ENCODE measurements around the gene ASAP2.
"Not testable (repeated sequence)": the region's sequence is repeated elsewhere in the genome, so short reads cannot be mapped to it uniquely, and the experiment has no call there.

ASAP2 gene

DNA sequence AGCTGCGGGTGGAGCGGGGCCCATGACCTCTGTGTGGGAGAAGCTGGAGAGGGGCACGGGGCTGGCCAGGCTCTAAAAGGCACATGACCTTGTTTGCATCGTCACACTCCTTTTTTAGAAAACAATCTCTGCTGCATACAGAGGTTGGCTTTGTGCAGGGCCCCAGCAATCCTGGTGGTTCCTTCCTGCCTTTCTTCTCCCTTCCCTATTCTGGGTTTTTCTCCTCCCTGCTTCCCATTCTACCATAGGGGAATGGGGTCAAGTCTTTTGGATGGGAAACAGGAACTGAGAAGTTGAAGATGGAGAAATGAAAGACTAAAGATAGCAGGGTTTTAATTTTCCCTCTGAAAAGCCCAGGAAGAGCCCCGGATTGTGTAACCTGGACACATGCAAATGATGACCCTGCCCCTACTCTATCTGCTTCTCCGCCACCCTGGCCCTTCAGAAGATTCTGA, 53.9 kb downstream of the ASAP2 start:
- H3K4me3 Mint-ChIP-seq: no peak overlapping the region
- no peaks in the 10 kb centered on the region for H3K36me3 Mint-ChIP-seq
- H3K4me1 Mint-ChIP-seq (ENCODE audit: low read depth): peaks cover 4% of the 10 kb centered on the region
- no peaks in the 10 kb centered on the region for H3K9me3 Mint-ChIP-seq (ENCODE audit: low read depth)
- no peaks in the 10 kb centered on the region for H3K27me3 Mint-ChIP-seq
- H3K27ac Mint-ChIP-seq: no peak overlapping the region

DNA sequence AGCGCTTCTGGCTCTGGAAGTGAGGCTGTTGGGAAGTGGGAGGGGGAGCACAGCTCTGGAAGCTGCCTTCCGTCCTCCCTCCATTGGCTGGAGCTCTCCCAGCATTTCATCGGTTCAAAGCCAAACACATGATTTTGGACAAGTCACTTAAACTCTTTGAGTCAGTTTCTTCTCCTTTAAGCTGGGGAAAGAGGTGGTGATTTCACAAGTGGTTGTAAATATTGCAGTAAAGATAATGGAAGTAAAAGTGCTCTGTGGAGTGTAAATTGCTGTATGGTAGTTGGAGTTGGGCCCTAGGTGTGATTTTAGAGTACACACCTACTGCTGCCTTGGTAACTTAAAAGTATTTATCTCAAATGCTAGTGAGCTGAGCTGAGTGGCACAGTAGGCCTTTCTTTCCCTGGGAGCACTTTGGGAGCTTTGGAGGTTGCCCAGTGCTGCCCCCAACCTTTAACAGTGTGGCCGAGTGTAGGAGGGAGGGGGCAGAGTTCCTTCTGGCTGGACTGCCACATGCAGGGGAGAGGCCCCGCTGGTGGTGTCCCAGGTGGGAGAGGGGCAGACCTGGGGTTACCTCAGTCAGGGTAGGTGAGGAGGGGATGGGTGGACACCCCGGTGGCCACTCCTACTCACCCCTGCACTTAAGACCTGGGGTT, 54.7 kb downstream of the ASAP2 start:
- Mint-ChIP-seq H3K27me3 (no peaks in the 10 kb centered on the region), H3K4me1 (ENCODE audit: low read depth) (peaks cover 4% of the 10 kb centered on the region), H3K27ac (no peak overlapping the region), H3K9me3 (ENCODE audit: low read depth) (no peaks in the 10 kb centered on the region), H3K36me3 (no peaks in the 10 kb centered on the region), H3K4me3 (no peak overlapping the region)

DNA sequence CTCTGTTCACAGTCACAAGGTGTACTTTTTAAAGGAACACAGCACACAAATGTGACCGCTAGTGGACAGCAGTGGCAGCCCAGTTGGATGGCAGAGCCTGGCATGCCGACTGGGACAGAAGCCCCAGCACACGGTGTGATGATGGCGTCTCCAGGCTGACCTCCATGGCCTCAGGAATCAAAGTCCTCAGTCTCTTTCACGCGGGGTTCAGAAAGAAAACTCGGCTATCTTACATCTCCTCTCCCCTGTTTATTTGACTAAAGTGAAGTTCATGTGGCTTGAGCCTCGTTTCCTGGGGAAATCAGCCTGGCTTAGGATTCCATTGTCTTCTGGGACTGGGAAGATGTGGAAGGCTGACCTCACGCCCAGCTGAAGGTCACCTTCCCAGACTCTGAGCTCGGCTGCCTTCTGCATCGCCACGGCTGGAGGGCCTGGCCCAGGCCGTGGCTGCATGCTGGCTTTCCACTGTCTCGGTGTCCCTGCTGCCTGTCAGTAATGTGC, 56.1 kb downstream of the ASAP2 start:
- no peaks in the 10 kb centered on the region for H3K36me3 Mint-ChIP-seq
- no peaks in the 10 kb centered on the region for H3K9me3 Mint-ChIP-seq (ENCODE audit: low read depth)
- peaks cover 4% of the 10 kb centered on the region for H3K4me1 Mint-ChIP-seq (ENCODE audit: low read depth)
- H3K27ac Mint-ChIP-seq: no peak overlapping the region
- H3K27me3 Mint-ChIP-seq: no peaks in the 10 kb centered on the region
- H3K4me3 Mint-ChIP-seq: no peak overlapping the region

DNA sequence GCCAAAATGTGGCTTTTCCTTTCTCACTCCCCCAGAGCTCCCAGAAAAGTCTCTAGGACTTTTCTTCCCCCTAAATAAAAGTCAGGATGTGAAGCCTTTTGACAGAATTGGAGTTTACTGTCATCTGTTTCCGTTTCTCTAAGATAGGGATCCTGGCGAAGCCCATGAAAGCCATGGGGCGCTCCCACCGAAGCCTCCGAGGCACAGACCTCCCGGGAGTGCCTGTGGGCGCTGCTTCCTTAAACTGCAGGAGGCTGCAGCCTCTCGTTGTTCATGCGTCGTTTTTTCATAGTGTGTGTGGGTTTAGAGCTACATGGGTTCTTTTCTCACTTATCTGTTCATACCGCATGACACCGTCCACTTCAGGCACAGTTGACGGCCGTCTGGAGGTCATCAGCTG, 56.8 kb downstream of the ASAP2 start:
- Mint-ChIP-seq H3K4me3 (no peak overlapping the region), H3K4me1 (ENCODE audit: low read depth) (peaks cover 4% of the 10 kb centered on the region), H3K9me3 (ENCODE audit: low read depth) (no peaks in the 10 kb centered on the region), H3K36me3 (no peaks in the 10 kb centered on the region), H3K27me3 (no peaks in the 10 kb centered on the region), H3K27ac (no peak overlapping the region)

DNA sequence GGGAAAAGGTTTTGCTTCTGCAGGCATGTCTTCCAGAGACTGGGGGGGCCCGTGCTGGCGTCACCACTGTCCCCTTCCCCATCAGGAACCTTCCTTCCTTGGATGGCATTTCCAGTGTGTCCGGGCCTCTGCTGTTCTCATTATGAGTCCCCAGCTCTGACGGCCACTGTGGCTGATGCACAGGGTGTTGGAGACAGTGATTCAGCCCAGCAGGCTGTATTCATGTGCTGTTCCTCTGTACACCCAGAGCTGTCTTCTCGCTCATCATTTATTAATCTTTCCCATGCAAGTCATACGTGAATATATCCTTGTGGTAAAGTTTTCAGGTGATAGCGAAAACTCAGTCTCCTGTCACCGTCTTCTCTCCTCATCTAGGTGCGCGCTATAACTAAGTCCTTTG, 57.7 kb downstream of the ASAP2 start:
- no peaks in the 10 kb centered on the region for H3K27me3 Mint-ChIP-seq
- H3K27ac Mint-ChIP-seq: no peak overlapping the region
- peaks cover 4% of the 10 kb centered on the region for H3K4me1 Mint-ChIP-seq (ENCODE audit: low read depth)
- H3K4me3 Mint-ChIP-seq: no peak overlapping the region
- H3K36me3 Mint-ChIP-seq: no peaks in the 10 kb centered on the region
- H3K9me3 Mint-ChIP-seq (ENCODE audit: low read depth): no peaks in the 10 kb centered on the region

DNA sequence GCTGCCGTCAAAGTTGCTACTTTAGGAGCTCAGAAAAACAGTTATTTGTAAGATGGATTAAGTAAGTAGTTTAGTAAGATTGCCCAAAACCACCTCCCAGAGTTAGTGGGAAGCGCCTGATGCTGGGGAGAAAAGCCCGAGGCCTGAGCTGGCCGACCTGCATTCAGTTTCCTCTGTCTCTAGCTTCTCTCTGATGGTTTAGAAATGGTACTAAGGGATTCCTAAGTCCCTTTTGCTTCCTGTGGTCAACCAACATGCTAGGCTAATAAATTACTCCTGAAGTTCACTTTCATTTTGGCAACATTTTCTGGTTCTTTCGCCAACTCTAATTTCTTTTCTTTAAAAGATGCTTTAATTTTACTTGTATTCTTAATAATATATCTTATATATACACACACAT, 60.1 kb downstream of the ASAP2 start:
- no peak overlapping the region for H3K27ac Mint-ChIP-seq
- H3K27me3 Mint-ChIP-seq: no peaks in the 10 kb centered on the region
- H3K4me3 Mint-ChIP-seq: no peak overlapping the region
- H3K4me1 Mint-ChIP-seq (ENCODE audit: low read depth): peaks cover 4% of the 10 kb centered on the region
- H3K36me3 Mint-ChIP-seq: no peaks in the 10 kb centered on the region
- H3K9me3 Mint-ChIP-seq (ENCODE audit: low read depth): no peaks in the 10 kb centered on the region

- not testable (repeated sequence) for H3K4me1 Mint-ChIP-seq (ENCODE audit: low read depth); H3K9me3 Mint-ChIP-seq (ENCODE audit: low read depth); H3K36me3 Mint-ChIP-seq; H3K27me3 Mint-ChIP-seq; H3K27ac Mint-ChIP-seq; H3K4me3 Mint-ChIP-seq
These were observed 60.7 kb downstream of the ASAP2 start for GRCh38 chr2:9267286-9267685.

GRCh38 chr2:9268301-9269080, 61.9 kb downstream of the ASAP2 start:
- Mint-ChIP-seq H3K27ac (no peak overlapping the region), H3K27me3 (no peaks in the 10 kb centered on the region), H3K4me1 (ENCODE audit: low read depth) (peaks cover 1% of the 10 kb centered on the region), H3K36me3 (no peaks in the 10 kb centered on the region), H3K9me3 (ENCODE audit: low read depth) (no peaks in the 10 kb centered on the region), H3K4me3 (no peak overlapping the region)

DNA sequence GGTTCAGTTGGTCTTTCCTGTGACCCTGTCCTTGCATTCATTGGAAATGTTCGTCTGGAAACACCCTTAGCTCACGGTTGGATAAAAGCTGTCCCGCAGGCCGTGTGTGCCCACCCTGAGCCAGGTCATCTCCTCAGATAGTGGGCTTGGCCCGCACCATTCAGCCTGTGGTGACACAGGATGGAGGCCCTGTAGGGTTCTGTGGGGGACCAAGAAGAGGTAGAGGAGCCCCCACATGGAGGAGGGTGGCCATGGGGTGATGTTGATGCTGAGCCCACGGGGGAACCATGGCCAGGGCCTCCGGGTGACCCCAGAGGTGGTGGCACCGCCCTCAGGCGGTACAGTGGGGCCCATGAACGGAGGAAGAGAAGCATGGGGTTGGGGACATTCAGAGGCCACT, 62.7 kb downstream of the ASAP2 start:
- Mint-ChIP-seq H3K4me3 (no peak overlapping the region), H3K36me3 (no peaks in the 10 kb centered on the region), H3K9me3 (ENCODE audit: low read depth) (no peaks in the 10 kb centered on the region), H3K27ac (no peak overlapping the region), H3K27me3 (no peaks in the 10 kb centered on the region), H3K4me1 (ENCODE audit: low read depth) (no peaks in the 10 kb centered on the region)

- Mint-ChIP-seq H3K4me3 (no peak overlapping the region), H3K9me3 (ENCODE audit: low read depth) (no peaks in the 10 kb centered on the region), H3K27me3 (no peaks in the 10 kb centered on the region), H3K4me1 (ENCODE audit: low read depth) (no peaks in the 10 kb centered on the region), H3K36me3 (no peaks in the 10 kb centered on the region), H3K27ac (no peak overlapping the region)
These were observed 63.2 kb downstream of the ASAP2 start for GRCh38 chr2:9269695-9270360.

DNA sequence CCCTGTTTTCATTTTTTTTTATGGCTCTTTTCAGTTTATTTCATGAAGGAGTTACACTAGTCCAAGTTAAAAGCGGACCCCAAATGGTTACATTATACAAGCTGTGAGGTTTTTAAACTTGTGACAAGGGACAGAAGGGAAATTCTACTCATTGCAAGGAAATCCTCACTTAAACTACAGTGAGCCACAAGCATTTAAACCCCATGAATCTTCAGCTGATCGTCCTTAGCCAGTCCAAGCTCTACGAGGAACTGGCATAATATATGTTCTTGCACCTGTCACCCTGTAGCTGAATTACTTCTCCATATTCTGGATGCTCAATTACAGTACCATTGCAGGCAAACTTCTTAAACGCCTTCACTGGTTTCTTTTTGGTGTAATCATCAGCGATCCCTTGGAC, 64.5 kb downstream of the ASAP2 start:
- Mint-ChIP-seq H3K27ac (no peak overlapping the region), H3K36me3 (no peaks in the 10 kb centered on the region), H3K9me3 (ENCODE audit: low read depth) (no peaks in the 10 kb centered on the region), H3K27me3 (no peaks in the 10 kb centered on the region), H3K4me1 (ENCODE audit: low read depth) (no peaks in the 10 kb centered on the region), H3K4me3 (no peak overlapping the region)

GRCh38 chr2:9271691-9272090, 65.1 kb downstream of the ASAP2 start:
- Mint-ChIP-seq H3K27me3 (no peaks in the 10 kb centered on the region), H3K36me3 (no peaks in the 10 kb centered on the region), H3K9me3 (ENCODE audit: low read depth) (no peaks in the 10 kb centered on the region), H3K4me1 (ENCODE audit: low read depth) (no peaks in the 10 kb centered on the region), H3K27ac (no peak overlapping the region), H3K4me3 (no peak overlapping the region)

GRCh38 chr2:9273486-9274130, 67.0 kb downstream of the ASAP2 start:
- no peaks in the 10 kb centered on the region for H3K9me3 Mint-ChIP-seq (ENCODE audit: low read depth)
- no peaks in the 10 kb centered on the region for H3K36me3 Mint-ChIP-seq
- H3K4me3 Mint-ChIP-seq: no peak overlapping the region
- H3K4me1 Mint-ChIP-seq (ENCODE audit: low read depth): no peaks in the 10 kb centered on the region
- peaks cover 2% of the 10 kb centered on the region for H3K27me3 Mint-ChIP-seq
- H3K27ac Mint-ChIP-seq: no peak overlapping the region

DNA sequence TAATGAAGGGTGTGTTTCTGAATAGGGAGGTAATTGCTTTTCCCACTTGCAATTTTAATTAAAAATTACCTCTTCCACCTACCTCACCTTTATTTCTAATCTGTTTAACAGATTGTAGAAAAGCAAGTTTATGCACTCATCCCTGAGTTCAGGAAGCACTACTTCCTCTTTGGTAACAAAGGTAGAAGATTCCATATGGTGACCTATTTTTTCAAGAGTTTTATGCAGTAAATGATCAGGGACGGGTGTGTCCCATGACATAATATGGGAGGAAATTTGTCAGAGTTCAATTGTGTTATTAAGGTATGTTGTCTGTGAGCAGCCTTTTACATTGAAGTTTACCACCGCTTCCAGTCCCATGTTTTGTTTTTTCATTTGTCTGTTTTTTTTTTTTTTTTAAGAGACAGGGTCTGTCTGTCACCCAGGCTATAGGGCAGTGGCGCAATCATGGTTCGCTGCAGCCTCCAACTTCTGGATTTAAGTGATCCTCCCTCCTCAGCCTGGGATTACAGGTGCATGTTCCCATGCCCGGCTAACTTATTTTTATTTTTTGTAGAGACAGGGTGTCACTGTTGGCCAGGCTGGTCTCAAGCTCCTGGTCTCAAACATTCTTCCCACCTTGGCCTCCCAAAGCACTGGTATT, 68.2 kb downstream of the ASAP2 start:
- Mint-ChIP-seq H3K27ac (no peak overlapping the region), H3K9me3 (ENCODE audit: low read depth) (no peaks in the 10 kb centered on the region), H3K4me3 (no peak overlapping the region), H3K36me3 (no peaks in the 10 kb centered on the region), H3K4me1 (ENCODE audit: low read depth) (no peaks in the 10 kb centered on the region), H3K27me3 (peaks cover 2% of the 10 kb centered on the region)

Data from activated naive CD8-positive, alpha-beta T cell (primary cell).